Endothelial cell of umbilical vein (primary cell): Measurements from ENCODE around the gene NAA60.

Source experiments
- EZH2 ChIP-seq: IDR thresholded peaks from 2 replicates; pipeline ENCODE4 v1.6.1; 2012; ENCODE audit warnings: borderline replicate concordance, low read depth, mild to moderate bottlenecking, moderate library complexity, low read length, inconsistent platforms; ENCODE audit not compliant: severe bottlenecking
- MYC ChIP-seq: IDR thresholded peaks from one replicate; pipeline ENCODE4 v1.6.1; 2011; ENCODE audit warnings: mild to moderate bottlenecking, low read depth, low read length
- POLR2A ChIP-seq: IDR thresholded peaks from 2 replicates; pipeline ENCODE4 v1.6.1; 2012; ENCODE audit warnings: low read depth, mild to moderate bottlenecking, control low read depth, low read length
- TF ChIP-seq, protein P1 (sequence below), 2 donors: IDR thresholded peaks; 1 replicate in 1 of 2; 2 replicates in 1 of 2; pipeline ENCODE4 v1.5.1; 2011; ENCODE audit warnings: low read length in 2 of 2, mild to moderate bottlenecking in 2 of 2, moderate library complexity in 2 of 2, control low read depth in 1 of 2, inconsistent platforms in 1 of 2, low read depth in 1 of 2; ENCODE audit not compliant: insufficient read depth in 1 of 2; ENCODE audit errors: extremely low read depth in 1 of 2
- TF ChIP-seq, protein P2 (sequence below): IDR thresholded peaks from 2 replicates; pipeline ENCODE4 v1.6.1; 2011; ENCODE audit not compliant: insufficient read depth, insufficient read length

DNA sequence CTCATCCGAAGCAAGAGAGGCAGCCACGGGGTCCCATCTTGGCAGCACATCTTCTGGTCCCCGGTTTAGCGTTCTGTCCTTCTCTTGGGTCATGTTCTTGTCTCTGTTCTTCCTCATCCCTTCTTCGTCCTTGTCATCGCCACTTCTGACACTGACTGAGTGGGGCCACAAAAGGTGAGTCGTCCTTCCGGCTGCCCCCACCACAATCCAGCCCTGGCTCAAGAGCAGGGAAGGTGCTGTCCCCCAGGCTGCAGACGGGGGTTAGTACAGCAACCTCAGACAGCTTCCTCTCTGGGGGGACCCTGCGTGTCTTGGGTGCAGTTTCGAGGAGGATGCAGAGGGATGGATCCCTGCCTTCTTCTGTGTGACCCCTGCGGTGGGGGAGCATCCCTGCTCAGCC lies 21.8 kb downstream of the NAA60 start:
- TF ChIP-seq, protein P1, sequence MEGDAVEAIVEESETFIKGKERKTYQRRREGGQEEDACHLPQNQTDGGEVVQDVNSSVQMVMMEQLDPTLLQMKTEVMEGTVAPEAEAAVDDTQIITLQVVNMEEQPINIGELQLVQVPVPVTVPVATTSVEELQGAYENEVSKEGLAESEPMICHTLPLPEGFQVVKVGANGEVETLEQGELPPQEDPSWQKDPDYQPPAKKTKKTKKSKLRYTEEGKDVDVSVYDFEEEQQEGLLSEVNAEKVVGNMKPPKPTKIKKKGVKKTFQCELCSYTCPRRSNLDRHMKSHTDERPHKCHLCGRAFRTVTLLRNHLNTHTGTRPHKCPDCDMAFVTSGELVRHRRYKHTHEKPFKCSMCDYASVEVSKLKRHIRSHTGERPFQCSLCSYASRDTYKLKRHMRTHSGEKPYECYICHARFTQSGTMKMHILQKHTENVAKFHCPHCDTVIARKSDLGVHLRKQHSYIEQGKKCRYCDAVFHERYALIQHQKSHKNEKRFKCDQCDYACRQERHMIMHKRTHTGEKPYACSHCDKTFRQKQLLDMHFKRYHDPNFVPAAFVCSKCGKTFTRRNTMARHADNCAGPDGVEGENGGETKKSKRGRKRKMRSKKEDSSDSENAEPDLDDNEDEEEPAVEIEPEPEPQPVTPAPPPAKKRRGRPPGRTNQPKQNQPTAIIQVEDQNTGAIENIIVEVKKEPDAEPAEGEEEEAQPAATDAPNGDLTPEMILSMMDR (IDR thresholded peaks at IDR 0.05; ENCODE audit: extremely low read depth in 1 of 2, insufficient read depth in 1 of 2, low read depth in 1 of 2, low read length in 2 of 2): no peak
- no peak for TF ChIP-seq MYC
- no peak for TF ChIP-seq POLR2A
- TF ChIP-seq EZH2: no peak
- TF ChIP-seq, protein P2, sequence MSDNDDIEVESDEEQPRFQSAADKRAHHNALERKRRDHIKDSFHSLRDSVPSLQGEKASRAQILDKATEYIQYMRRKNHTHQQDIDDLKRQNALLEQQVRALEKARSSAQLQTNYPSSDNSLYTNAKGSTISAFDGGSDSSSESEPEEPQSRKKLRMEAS: no peak
